Fibroblast of mammary gland (primary cell): ENCODE results near the gene TMEM151B.

Experiments used
- DNase-seq: peaks from one replicate; pipeline ENCODE4 v3.0.0-alpha.2; 2010; ENCODE audit warnings: low read depth
- H3K4me3 ChIP-seq: 2 replicates; pipeline ENCODE4 v1.5.1; 2011; ENCODE audit warnings: low read depth, mild to moderate bottlenecking, low read length, moderate library complexity; ENCODE audit not compliant: control insufficient read depth
- CTCF ChIP-seq: conservative IDR thresholded peaks from 2 replicates; pipeline ENCODE4 v1.5.1; 2011; ENCODE audit warnings: low read depth, low read length, inconsistent platforms; ENCODE audit not compliant: control insufficient read depth, insufficient read depth

TMEM151B gene

GRCh38 chr6:44276667-44277640 is 6.7 kb downstream of the TMEM151B start:
- no peak overlapping the region for H3K4me3 ChIP-seq
- TF ChIP-seq CTCF: no peak
- DNase-seq: no peak

- no peak for TF ChIP-seq CTCF
Measured at GRCh38 chr6:44277763-44278162, 7.5 kb downstream of the TMEM151B start.

GRCh38 chr6:44278315-44278714 is 8.1 kb downstream of the TMEM151B start:
- H3K4me3 ChIP-seq: no peak overlapping the region
- no peak for DNase-seq
- no peak for TF ChIP-seq CTCF

More at GRCh38 chr6:44277763-44278162, 7.5 kb downstream of the TMEM151B start:
- H3K4me3 ChIP-seq: no peak overlapping the region
- DNase-seq: no peak

- DNase-seq: no peak
- H3K4me3 ChIP-seq: no peak overlapping the region
- no peak for TF ChIP-seq CTCF
Measured at GRCh38 chr6:44278774-44279697, 8.8 kb downstream of the TMEM151B start.

GRCh38 chr6:44284121-44284520 is 13.9 kb downstream of the TMEM151B start:
- no peak overlapping the region for H3K4me3 ChIP-seq
- TF ChIP-seq CTCF: no peak
- no peak for DNase-seq

- H3K4me3 ChIP-seq: no peak overlapping the region
- no peak for DNase-seq
- TF ChIP-seq CTCF: no peak
Measured at GRCh38 chr6:44284867-44285266, 14.6 kb downstream of the TMEM151B start.
